ENCODE data around the gene HIVEP1. TPM values are rescaled to one million over a fixed set of nuclear protein-coding genes. Genes with fewer than 3 reads are reported as not detected.

Gene HIVEP1
- polyA plus RNA-seq, 1 donor, result 21.2 TPM

DNA sequence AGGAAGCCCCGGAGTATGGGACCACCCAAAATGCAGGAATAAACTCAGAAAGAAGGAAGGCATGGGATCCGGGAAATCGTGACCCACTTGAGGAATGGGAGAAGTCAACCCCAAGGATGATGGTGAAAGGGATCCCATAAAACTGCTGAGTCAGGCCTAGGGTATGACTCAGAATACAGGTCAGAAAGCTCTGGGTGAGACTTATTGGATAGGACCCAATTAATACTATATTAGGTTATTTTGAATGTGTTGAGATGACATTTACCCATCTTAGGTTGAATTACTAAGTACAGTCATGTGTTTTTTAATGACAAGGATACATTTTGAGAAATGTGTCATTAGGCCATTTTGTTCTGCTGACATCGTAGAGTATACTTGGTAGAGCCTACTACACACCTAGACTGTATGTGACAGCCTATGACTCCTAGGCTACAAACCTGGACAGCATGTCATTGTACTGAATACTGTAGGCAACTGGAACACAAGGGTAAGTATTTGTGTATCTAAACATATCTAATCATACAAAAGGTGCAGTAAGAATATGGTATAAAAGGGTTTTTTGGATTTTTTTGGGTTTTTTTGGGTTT lies 17.1 kb upstream of the HIVEP1 start:
- DNase-seq, result no peak

- no peak for DNase-seq
These were observed 15.4 kb upstream of the HIVEP1 start for GRCh38 chr6:11996751-11997150.

- DNase-seq, result no peak
These were observed 12.9 kb upstream of the HIVEP1 start for GRCh38 chr6:11999246-11999645.

DNA sequence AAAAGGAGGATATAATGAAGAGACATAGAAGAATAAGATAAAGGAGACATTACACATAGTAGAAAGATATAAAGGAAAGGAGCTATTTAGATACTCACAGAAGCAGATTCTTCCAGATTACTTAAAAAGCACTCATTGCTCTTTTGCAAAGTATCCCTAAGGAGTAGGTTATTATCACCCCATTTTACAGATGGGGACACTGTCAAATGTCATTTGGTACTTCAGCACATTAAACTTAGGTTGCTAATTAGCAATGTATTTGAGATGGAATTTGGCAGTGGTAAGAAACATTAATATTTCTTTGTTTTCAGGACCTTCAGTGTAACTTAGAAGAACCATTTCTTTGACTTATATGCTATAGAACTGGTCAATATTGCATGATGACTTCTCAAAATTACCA lies 11.9 kb upstream of the HIVEP1 start:
- DNase-seq, result no peak

GRCh38 chr6:12001004-12001705 lies 11.0 kb upstream of the HIVEP1 start:
- peak; percentile 60 for DNase-seq

DNA sequence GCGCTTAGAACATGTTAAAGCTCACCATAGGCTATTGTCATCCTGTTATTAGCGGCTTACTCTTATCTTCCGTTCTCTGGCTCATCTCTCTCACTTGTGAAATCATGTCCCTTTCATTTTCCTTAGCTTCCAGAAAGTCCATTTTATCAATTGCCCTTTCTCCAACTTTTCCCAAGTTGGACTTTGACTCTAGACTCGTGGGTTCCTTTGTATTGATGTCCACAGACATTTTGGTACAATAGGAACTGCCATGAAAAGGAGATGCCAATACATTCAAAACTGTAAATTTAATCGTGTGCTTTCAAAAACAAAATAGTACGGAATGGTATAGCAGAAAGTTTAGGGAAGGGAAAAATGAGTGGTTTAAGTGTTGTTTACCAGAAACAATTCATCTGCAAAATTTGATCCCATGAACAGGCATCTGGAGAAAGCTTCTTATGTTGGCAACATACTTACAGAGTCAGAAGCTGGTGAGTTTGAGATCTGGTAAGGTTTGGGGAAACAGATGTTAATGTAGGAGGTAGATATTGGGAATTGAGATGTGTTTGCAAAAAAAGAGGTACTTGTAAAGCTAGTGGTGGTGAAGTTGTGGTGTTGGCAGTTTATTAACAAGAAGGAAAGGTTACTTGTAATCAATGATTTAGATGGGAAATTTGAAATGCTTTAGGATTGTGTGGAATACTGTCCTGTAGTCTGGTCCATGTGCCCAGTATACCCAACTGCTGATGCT lies 10.2 kb upstream of the HIVEP1 start:
- no peak for DNase-seq

- DNase-seq, result no peak
These were observed 4.6 kb upstream of the HIVEP1 start for GRCh38 chr6:12007473-12007872.

DNA sequence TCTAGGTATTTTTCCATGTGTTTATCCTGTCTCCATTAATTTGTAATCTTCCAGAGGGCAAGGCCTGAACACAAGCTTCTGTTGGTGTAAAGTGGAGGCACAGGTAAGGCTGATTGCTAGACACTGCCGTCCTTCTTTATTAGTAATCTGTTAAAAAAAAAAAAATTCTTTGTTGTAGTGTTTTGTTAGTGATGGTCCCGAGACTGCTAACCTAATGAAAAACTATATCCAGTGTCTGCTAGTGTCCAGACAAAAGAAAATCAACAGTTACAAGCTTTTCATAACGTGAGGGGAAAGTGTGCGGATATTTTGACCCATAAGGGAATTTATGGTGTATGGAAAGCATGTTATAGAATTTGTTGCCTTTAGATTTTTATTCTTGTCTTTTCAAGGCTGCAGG lies 4.2 kb upstream of the HIVEP1 start:
- DNase-seq, result no peak

GRCh38 chr6:12008366-12009179 lies 3.5 kb upstream of the HIVEP1 start:
- DNase-seq, result peak; percentile 80

GRCh38 chr6:12009180-12009685 lies 2.9 kb upstream of the HIVEP1 start:
- DNase-seq, result peak; percentile 39

GRCh38 chr6:12009876-12010634 lies 2.1 kb upstream of the HIVEP1 start:
- no peak for DNase-seq

- no peak for DNase-seq
These were observed 1.4 kb upstream of the HIVEP1 start for GRCh38 chr6:12010635-12011275.

GRCh38 chr6:12011276-12012037 lies 655 bp upstream of the HIVEP1 start:
- DNase-seq, result peak; percentile 96

DNA sequence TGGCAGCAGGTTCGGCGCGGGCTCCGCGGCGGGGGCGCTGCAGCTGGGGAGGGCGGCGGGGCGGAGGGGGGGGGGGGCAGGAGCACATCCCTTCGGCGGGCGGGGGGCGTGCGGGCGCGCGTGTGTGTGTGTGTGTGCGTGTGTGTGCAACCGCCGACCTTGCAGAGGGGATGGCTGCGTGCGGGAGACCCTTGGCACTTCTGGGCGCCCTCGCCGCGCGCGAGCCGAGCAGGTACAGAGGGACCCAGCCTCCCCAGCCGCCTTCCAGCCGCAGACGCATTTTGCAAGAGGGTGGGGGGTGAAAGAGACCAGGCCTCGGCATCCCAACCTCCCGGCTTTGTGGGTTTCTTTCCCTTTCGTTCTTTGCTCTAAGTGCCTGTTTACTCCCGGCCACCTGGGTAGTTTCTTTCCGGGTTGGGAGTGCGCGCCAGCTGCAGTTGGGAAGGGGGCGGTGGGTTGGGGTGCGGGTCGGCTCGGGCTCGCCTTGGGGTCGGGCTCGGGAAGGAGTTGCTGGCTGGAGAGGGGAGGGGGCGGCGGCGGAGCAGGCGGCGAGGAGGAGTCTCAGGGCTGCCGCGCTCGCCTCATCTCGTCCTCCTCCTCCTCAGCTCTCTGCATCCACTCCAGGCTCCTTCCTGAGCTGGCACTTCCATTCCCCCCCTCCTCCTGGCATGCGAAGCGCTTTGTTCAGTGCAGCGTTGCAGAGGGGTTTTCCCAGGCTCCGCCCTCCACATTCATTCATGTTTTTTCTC lies 620 bp downstream of the HIVEP1 start:
- peak; percentile 86 for DNase-seq

DNA sequence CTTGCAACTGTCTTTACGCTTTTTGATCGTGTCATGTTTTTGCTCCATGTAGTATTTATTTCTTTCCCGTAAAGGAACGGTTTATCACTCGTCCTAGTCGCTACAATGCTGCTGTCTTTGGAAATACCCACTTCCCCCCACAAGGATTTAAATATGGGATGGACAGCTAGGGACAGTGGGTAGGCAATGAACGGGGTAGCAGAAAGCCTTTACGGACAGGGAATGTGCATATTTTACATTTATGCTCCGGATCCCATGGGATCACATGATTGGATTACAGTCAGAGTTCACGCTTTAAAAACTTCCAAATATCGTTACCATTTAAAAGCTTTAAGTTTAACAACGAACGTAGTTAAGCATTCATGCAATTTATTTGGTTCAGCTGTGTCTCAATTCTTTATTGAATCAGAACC lies 1.2 kb downstream of the HIVEP1 start:
- no peak for DNase-seq

DNA sequence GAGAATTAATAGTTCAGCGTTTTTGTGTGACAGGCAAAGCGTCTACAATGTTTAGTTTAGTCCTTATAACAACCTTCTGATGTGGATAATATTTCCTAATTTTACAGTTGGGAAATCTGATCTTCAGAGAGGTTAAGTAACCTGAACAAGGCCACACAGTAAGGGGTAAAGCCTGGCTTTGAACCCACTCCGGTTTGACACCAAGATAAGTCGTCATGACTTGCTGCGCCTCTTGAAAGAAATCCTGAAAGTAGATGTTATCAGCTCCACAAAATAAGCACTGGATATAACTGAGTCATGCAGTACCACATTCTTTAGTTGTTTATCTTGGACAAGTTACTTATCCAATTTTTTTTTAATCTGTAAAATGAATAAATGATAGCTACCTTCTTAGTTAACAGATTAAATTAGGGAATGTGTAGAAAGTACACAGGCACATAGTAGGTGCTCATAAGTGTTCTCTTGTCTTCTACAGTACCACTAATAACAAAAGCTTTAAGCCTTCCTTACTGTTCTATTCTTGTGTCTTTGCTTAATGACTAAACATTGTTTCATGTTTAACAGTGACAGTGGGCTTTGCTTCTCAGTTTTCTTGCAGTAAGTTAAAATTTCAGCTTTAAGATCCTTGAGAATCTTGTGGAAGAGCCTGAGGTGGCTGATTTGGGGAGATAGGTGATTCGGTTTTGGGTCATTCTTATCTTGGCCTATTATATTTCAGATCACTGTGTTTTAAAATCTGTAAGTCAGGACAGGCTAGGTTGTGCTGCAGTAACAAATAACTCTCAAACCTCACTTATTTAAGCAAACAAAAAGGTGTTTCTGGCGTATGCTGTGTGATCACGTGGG lies 2.1 kb downstream of the HIVEP1 start:
- DNase-seq, result no peak

GRCh38 chr6:12014873-12015149 lies 2.7 kb downstream of the HIVEP1 start:
- DNase-seq, result no peak

- DNase-seq, result no peak
These were observed 5.2 kb downstream of the HIVEP1 start for GRCh38 chr6:12017263-12017662.

DNA sequence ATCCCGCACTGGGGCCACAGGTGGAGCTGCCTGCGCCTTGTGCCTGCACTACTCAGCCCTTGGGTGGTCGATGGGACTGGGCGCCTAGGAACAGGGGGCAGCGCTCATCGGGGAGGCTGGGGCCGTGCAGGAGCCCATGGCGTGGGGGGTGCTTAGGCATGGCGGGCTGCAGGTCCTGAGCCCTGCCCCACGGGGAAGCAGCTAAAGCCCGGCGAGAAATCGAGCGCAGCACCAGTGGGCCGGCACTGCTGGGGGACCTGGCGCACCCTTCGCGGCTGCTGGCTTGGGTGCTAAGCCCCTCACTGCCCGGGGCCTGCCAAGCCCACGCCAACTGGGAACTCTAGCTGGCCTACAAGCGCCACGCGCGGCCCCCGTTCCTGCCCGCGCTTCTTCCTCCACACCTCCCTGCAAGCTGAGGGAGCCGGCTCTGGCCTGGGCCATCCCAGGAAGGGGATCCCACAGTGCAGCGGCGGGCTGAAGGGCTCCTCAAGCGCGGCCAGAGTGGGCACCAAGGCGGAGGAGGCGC lies 5.8 kb downstream of the HIVEP1 start:
- no peak for DNase-seq

Measured in hindlimb muscle (tissue), 1 donor.